Sigmoid colon (tissue), 3 donors: ENCODE measurements around the gene CARS1.

Experiments
- POLR2A ChIP-seq, 2 donors: fragments of 450-650 bp; IDR thresholded peaks; one replicate each; pipeline ENCODE4 v1.6.1; 2016; ENCODE audit warnings: antibody characterized with exemption in 2 of 2, mild to moderate bottlenecking in 2 of 2, moderate library complexity in 2 of 2
- TF ChIP-seq, protein P1 (sequence below), 4 experiments: fragments of 450-650 bp in 3 of 4; fragments of 200-600 bp in 1 of 4; IDR thresholded peaks; one replicate each; pipeline ENCODE4 v1.5.1; 2016 to 2019; ENCODE audit warnings: antibody characterized with exemption in 4 of 4, mild to moderate bottlenecking in 3 of 4, moderate library complexity in 2 of 4

DNA sequence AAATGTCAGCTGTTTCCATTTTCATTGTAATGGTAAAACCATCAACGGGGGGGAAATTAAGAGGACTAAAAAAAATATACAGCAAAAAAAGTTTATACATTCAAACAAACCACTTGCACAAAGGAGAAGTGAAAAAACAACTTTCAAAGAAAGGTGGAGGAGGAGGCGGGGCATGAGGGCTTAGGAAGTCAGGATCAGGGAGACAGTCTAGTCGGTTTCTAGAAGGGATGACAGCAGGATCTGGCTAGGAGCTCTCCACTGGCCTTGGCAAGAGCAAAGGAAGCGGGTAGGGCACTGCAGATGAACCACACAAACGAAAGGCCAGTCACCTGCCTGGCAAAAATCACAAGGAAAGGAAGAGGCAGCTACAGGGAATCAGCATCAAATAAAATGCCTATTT, 96.1 kb downstream of the CARS1 start:
- TF ChIP-seq, protein P1, sequence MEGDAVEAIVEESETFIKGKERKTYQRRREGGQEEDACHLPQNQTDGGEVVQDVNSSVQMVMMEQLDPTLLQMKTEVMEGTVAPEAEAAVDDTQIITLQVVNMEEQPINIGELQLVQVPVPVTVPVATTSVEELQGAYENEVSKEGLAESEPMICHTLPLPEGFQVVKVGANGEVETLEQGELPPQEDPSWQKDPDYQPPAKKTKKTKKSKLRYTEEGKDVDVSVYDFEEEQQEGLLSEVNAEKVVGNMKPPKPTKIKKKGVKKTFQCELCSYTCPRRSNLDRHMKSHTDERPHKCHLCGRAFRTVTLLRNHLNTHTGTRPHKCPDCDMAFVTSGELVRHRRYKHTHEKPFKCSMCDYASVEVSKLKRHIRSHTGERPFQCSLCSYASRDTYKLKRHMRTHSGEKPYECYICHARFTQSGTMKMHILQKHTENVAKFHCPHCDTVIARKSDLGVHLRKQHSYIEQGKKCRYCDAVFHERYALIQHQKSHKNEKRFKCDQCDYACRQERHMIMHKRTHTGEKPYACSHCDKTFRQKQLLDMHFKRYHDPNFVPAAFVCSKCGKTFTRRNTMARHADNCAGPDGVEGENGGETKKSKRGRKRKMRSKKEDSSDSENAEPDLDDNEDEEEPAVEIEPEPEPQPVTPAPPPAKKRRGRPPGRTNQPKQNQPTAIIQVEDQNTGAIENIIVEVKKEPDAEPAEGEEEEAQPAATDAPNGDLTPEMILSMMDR (IDR thresholded peaks at IDR 0.05), result no peak
- TF ChIP-seq POLR2A (IDR thresholded peaks at IDR 0.05), result no peak
